ENCODE results near the gene STPG1.

DNA sequence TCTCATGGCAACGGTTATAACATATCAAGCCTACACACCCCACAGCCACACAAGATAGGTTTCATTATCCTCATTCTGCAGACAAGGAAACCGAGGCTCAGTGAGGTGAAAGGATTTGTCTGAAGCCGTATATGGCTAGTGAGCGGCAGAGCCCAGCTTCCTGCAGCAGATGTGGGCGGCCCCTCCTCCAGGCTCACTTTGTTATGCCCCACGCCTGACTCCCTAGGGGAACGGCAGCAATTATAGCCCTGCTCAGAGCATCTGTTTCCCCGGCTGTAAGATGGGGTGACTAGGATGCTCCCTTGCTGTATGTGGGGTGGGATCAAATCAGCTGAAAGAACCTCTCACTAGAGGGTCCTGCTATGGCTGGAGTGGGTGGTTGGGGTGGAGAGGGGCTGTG lies 72.3 kb downstream of the STPG1 start:
- no peak for TF ChIP-seq EZH2 (IDR thresholded peaks at IDR 0.05; ENCODE audit: borderline replicate concordance, low read depth, low read length, severe bottlenecking)
- TF ChIP-seq, protein P1, sequence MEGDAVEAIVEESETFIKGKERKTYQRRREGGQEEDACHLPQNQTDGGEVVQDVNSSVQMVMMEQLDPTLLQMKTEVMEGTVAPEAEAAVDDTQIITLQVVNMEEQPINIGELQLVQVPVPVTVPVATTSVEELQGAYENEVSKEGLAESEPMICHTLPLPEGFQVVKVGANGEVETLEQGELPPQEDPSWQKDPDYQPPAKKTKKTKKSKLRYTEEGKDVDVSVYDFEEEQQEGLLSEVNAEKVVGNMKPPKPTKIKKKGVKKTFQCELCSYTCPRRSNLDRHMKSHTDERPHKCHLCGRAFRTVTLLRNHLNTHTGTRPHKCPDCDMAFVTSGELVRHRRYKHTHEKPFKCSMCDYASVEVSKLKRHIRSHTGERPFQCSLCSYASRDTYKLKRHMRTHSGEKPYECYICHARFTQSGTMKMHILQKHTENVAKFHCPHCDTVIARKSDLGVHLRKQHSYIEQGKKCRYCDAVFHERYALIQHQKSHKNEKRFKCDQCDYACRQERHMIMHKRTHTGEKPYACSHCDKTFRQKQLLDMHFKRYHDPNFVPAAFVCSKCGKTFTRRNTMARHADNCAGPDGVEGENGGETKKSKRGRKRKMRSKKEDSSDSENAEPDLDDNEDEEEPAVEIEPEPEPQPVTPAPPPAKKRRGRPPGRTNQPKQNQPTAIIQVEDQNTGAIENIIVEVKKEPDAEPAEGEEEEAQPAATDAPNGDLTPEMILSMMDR (IDR thresholded peaks at IDR 0.05; ENCODE audit: borderline replicate concordance, extremely low read depth, low read length, poor library complexity, severe bottlenecking) = no peak
